GM06990 (cell line): Measurements from ENCODE around the gene ASPM.
"Not testable (repeated sequence)": the region's sequence is repeated elsewhere in the genome, so short reads cannot be mapped to it uniquely, and the experiment has no call there.

Experiments used
- DNase-seq: peaks from one replicate; pipeline ENCODE4 v3.0.0-alpha.2; 2011; ENCODE audit not compliant: insufficient read length; ENCODE audit errors: extremely low read depth
- H3K27me3 ChIP-seq: replicated peaks from 2 replicates; pipeline ENCODE4 v1.6.0; 2011; ENCODE audit warnings: low read length; ENCODE audit not compliant: control insufficient read depth, insufficient read depth
- H3K36me3 ChIP-seq: 2 replicates; pipeline ENCODE4 v1.5.1; 2011; ENCODE audit warnings: low read length; ENCODE audit not compliant: control insufficient read depth, insufficient read depth
- H3K4me3 ChIP-seq: replicated peaks from 2 replicates; pipeline ENCODE4 v1.5.1; 2011; ENCODE audit warnings: low read depth, mild to moderate bottlenecking, control low read depth, low read length
- TF ChIP-seq, protein P1 (sequence below): IDR thresholded peaks from 2 replicates; pipeline ENCODE4 v1.5.1; 2011; ENCODE audit warnings: low read length, control low read depth, mild to moderate bottlenecking, inconsistent platforms; ENCODE audit not compliant: insufficient read depth, poor library complexity, severe bottlenecking

Gene ASPM

GRCh38 chr1:197041486-197042353, 104.7 kb downstream of the ASPM start:
- Histone ChIP-seq H3K36me3 (no peaks in the 10 kb centered on the region), H3K27me3 (no peaks in the 10 kb centered on the region), H3K4me3 (0 out of 2 replicates have a peak overlapping the region, but pooled peaks have one; percentile 13)
- DNase-seq, result peak; percentile 12
- TF ChIP-seq, protein P1, sequence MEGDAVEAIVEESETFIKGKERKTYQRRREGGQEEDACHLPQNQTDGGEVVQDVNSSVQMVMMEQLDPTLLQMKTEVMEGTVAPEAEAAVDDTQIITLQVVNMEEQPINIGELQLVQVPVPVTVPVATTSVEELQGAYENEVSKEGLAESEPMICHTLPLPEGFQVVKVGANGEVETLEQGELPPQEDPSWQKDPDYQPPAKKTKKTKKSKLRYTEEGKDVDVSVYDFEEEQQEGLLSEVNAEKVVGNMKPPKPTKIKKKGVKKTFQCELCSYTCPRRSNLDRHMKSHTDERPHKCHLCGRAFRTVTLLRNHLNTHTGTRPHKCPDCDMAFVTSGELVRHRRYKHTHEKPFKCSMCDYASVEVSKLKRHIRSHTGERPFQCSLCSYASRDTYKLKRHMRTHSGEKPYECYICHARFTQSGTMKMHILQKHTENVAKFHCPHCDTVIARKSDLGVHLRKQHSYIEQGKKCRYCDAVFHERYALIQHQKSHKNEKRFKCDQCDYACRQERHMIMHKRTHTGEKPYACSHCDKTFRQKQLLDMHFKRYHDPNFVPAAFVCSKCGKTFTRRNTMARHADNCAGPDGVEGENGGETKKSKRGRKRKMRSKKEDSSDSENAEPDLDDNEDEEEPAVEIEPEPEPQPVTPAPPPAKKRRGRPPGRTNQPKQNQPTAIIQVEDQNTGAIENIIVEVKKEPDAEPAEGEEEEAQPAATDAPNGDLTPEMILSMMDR, result no peak

GRCh38 chr1:197036861-197037260, 109.6 kb downstream of the ASPM start:
- Histone ChIP-seq H3K4me3 (no peak overlapping the region), H3K27me3 (no peaks in the 10 kb centered on the region), H3K36me3 (no peaks in the 10 kb centered on the region)
- no peak for DNase-seq
- TF ChIP-seq, protein P1, result no peak

- not testable (repeated sequence) for DNase-seq, H3K27me3 ChIP-seq, H3K4me3 ChIP-seq, H3K36me3 ChIP-seq
Measured at GRCh38 chr1:197034631-197035339, 111.7 kb downstream of the ASPM start.
